Muscle of arm (tissue), 12 donors: ENCODE data around the gene PPP1R9B. TPM values are rescaled to one million over a fixed set of nuclear protein-coding genes. Genes with fewer than 3 reads are reported as not detected.

Source experiments
- DNase-seq: peaks from one replicate; pipeline ENCODE4 v3.0.0-alpha.2; 2013
- polyA plus RNA-seq, 12 donors: library from polyadenylated mRNA; unstranded; fragments of 120-200 nt; gene quantifications; one replicate each; pipeline ENCODE4 v1.2.1, GENCODE V29; 2013; ENCODE audit not compliant: insufficient read length in 12 of 12

The PPP1R9B gene
- polyA plus RNA-seq, 12 donors = 29.5 to 70.3 (median 37.6) TPM; not detected in 1

- no peak for DNase-seq
Observed at GRCh38 chr17:50144355-50144754, 6.1 kb downstream of the PPP1R9B start.

GRCh38 chr17:50143461-50144176 lies 6.9 kb downstream of the PPP1R9B start:
- no peak for DNase-seq

GRCh38 chr17:50141745-50142110 lies 8.7 kb downstream of the PPP1R9B start:
- DNase-seq = no peak

GRCh38 chr17:50141026-50141744 lies 9.3 kb downstream of the PPP1R9B start:
- DNase-seq = no peak

GRCh38 chr17:50139950-50140885 lies 10.3 kb downstream of the PPP1R9B start:
- peak; percentile 77 for DNase-seq

GRCh38 chr17:50139185-50139783 lies 11.2 kb downstream of the PPP1R9B start:
- no peak for DNase-seq

- DNase-seq = no peak
Observed at GRCh38 chr17:50137042-50137441, 13.4 kb downstream of the PPP1R9B start.

GRCh38 chr17:50136096-50136687 lies 14.3 kb downstream of the PPP1R9B start:
- DNase-seq = no peak

- no peak for DNase-seq
Observed at GRCh38 chr17:50135316-50136095, 15.0 kb downstream of the PPP1R9B start.

GRCh38 chr17:50134206-50135110 lies 16.0 kb downstream of the PPP1R9B start:
- no peak for DNase-seq

- no peak for DNase-seq
Observed at GRCh38 chr17:50133769-50134099, 16.7 kb downstream of the PPP1R9B start.

- DNase-seq = no peak
Observed at GRCh38 chr17:50133028-50133768, 17.3 kb downstream of the PPP1R9B start.

GRCh38 chr17:50132104-50132794 lies 18.2 kb downstream of the PPP1R9B start:
- DNase-seq = no peak

- DNase-seq = no peak
Observed at GRCh38 chr17:50130559-50131305, 19.7 kb downstream of the PPP1R9B start.

GRCh38 chr17:50129728-50130558 lies 20.5 kb downstream of the PPP1R9B start, which contains the start of gene SAMD14:
TSS of gene SAMD14 (minus strand) at chr17:50130160. CDS start at chr17:50124959, 5,201 bp downstream.
- DNase-seq = no peak

- no peak for DNase-seq
Observed at GRCh38 chr17:50129353-50129727, 21.1 kb downstream of the PPP1R9B start.
